Measurements from ENCODE around the gene AUTS2.

AUTS2 gene

GRCh38 chr7:70770154-70770553 lies 1171.9 kb downstream of the AUTS2 start:
- no peak for DNase-seq (ENCODE audit: low read depth in 2 of 2)

- no peak for DNase-seq (ENCODE audit: low read depth in 2 of 2)
Measured at GRCh38 chr7:70771451-70771850, 1173.2 kb downstream of the AUTS2 start.

- DNase-seq (ENCODE audit: low read depth in 2 of 2): no peak
Measured at GRCh38 chr7:70772891-70773290, 1174.6 kb downstream of the AUTS2 start.

- no peak for DNase-seq (ENCODE audit: low read depth in 2 of 2)
Measured at GRCh38 chr7:70773406-70773805, 1175.1 kb downstream of the AUTS2 start.

GRCh38 chr7:70774950-70775527 lies 1176.8 kb downstream of the AUTS2 start:
- DNase-seq (ENCODE audit: low read depth in 2 of 2): no peak

GRCh38 chr7:70775570-70776156 lies 1177.4 kb downstream of the AUTS2 start:
- no peak for DNase-seq (ENCODE audit: low read depth in 2 of 2)

- no peak for DNase-seq (ENCODE audit: low read depth in 2 of 2)
Measured at GRCh38 chr7:70776627-70777101, 1178.4 kb downstream of the AUTS2 start.

- DNase-seq (ENCODE audit: low read depth in 2 of 2): no peak
Measured at GRCh38 chr7:70777251-70777650, 1179.0 kb downstream of the AUTS2 start.

- DNase-seq (ENCODE audit: low read depth in 2 of 2): no peak
Measured at GRCh38 chr7:70778585-70778984, 1180.3 kb downstream of the AUTS2 start.

- no peak for DNase-seq (ENCODE audit: low read depth in 2 of 2)
Measured at GRCh38 chr7:70779321-70779720, 1181.0 kb downstream of the AUTS2 start.

GRCh38 chr7:70781922-70782311 lies 1183.6 kb downstream of the AUTS2 start:
- DNase-seq (ENCODE audit: low read depth in 2 of 2): no peak

GRCh38 chr7:70782796-70783195 lies 1184.5 kb downstream of the AUTS2 start:
- no peak for DNase-seq (ENCODE audit: low read depth in 2 of 2)

- no peak for DNase-seq (ENCODE audit: low read depth in 2 of 2)
Measured at GRCh38 chr7:70785427-70785826, 1187.2 kb downstream of the AUTS2 start.

GRCh38 chr7:70786076-70786475 lies 1187.8 kb downstream of the AUTS2 start:
- DNase-seq (ENCODE audit: low read depth in 2 of 2): no peak

GRCh38 chr7:70787286-70787685 lies 1189.0 kb downstream of the AUTS2 start:
- DNase-seq (ENCODE audit: low read depth in 2 of 2): no peak

- no peak for DNase-seq (ENCODE audit: low read depth in 2 of 2)
Measured at GRCh38 chr7:70787771-70788170, 1189.5 kb downstream of the AUTS2 start.

- DNase-seq (ENCODE audit: low read depth in 2 of 2): no peak
Measured at GRCh38 chr7:70788276-70788675, 1190.0 kb downstream of the AUTS2 start.

- no peak for DNase-seq (ENCODE audit: low read depth in 2 of 2)
Measured at GRCh38 chr7:70789481-70790214, 1191.4 kb downstream of the AUTS2 start.

- no peak for DNase-seq (ENCODE audit: low read depth in 2 of 2)
Measured at GRCh38 chr7:70790215-70791073, 1192.2 kb downstream of the AUTS2 start.

- no peak for DNase-seq (ENCODE audit: low read depth in 2 of 2)
Measured at GRCh38 chr7:70791341-70791740, 1193.1 kb downstream of the AUTS2 start.

- DNase-seq (ENCODE audit: low read depth in 2 of 2): no peak
Measured at GRCh38 chr7:70793060-70793459, 1194.8 kb downstream of the AUTS2 start.

- DNase-seq (ENCODE audit: low read depth in 2 of 2): no peak
Measured at GRCh38 chr7:70793821-70794220, 1195.5 kb downstream of the AUTS2 start.
